ENCODE data around the gene HOXB5.

The HOXB5 gene

DNA sequence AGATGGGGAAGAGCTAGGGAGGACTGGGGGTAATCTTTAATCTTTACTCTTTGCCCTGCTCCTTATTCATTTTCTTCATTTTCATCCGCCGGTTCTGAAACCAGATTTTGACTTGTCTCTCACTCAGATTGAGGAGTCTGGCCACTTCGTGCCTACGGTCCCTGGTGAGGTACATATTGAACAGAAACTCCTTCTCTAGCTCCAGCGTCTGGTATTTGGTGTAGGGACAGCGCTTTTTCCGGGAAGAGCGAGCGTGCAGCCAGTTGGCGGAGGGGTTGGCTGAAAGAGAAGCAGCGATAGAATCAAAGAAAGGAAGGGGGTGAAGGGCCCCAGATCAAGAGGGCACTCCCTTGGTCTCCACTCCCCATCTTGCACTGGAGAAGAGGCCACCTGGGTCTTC, 29.3 kb upstream of the HOXB5 start:
- no peak overlapping the region for H3K4me3 ChIP-seq (ENCODE audit: low read depth, low read length)
- DNase-seq (ENCODE audit: low read depth) = no peak
- TF ChIP-seq MYC (IDR thresholded peaks at IDR 0.05; ENCODE audit: low read depth, low read length) = no peak
- TF ChIP-seq, protein P1, sequence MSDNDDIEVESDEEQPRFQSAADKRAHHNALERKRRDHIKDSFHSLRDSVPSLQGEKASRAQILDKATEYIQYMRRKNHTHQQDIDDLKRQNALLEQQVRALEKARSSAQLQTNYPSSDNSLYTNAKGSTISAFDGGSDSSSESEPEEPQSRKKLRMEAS (IDR thresholded peaks at IDR 0.05; ENCODE audit: low read depth, low read length) = no peak
- TF ChIP-seq, protein P2, sequence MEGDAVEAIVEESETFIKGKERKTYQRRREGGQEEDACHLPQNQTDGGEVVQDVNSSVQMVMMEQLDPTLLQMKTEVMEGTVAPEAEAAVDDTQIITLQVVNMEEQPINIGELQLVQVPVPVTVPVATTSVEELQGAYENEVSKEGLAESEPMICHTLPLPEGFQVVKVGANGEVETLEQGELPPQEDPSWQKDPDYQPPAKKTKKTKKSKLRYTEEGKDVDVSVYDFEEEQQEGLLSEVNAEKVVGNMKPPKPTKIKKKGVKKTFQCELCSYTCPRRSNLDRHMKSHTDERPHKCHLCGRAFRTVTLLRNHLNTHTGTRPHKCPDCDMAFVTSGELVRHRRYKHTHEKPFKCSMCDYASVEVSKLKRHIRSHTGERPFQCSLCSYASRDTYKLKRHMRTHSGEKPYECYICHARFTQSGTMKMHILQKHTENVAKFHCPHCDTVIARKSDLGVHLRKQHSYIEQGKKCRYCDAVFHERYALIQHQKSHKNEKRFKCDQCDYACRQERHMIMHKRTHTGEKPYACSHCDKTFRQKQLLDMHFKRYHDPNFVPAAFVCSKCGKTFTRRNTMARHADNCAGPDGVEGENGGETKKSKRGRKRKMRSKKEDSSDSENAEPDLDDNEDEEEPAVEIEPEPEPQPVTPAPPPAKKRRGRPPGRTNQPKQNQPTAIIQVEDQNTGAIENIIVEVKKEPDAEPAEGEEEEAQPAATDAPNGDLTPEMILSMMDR (IDR thresholded peaks at IDR 0.05; ENCODE audit: low read depth, low read length) = no peak
- no peak for TF ChIP-seq POLR2A (IDR thresholded peaks at IDR 0.05; ENCODE audit: extremely low read depth, insufficient read length)

DNA sequence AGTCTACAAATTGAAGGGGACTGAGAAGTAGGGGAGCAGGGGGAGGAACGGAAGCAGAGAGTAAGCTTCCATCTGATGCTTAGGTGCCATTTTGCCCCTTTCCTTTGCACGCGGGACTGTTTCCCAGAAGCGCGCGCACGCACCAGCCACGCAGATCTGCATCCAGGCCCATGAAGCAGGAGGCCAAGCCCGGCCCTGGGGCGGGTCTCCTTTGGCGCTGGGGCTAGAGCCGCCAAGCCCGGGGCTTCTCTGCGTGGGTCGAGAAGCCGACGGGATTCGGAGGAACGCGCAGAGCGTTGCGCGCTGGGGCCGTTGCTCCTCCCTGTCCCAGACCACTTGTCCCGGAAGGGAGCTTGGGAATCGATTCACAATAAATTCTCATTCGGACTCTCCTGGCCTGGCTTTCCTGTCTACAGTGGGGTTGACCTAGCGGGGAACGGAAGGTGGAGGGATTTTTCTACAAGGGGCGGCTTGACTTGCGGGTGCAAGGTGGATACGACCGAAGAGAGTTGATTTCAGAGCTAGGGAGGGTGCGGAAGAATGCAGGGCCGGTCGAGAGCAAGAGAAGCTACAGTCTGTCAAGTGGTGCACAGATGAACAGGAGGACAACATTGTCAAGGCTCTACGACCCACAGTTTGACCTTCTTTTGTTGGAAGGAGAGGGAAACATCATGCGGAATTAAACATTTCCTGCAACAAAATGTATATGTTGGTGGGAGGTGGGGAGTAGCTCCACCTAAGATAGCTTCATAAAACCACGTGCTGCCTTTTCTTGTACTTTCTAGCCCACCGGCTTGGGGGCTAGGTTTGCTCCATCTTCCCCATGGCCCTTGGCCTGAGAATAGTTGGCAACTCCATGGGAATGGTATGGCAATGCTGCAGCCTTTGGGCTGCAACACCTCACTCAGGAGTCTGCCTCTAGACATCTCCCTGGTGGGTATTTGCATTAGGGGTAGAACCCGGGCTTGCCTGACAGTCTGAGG, 28.1 kb upstream of the HOXB5 start:
- no peak overlapping the region for H3K4me3 ChIP-seq (ENCODE audit: low read depth, low read length)
- DNase-seq (ENCODE audit: low read depth) = no peak
- TF ChIP-seq, protein P2 (IDR thresholded peaks at IDR 0.05; ENCODE audit: low read depth, low read length) = no peak
- no peak for TF ChIP-seq MYC (IDR thresholded peaks at IDR 0.05; ENCODE audit: low read depth, low read length)
- no peak for TF ChIP-seq POLR2A (IDR thresholded peaks at IDR 0.05; ENCODE audit: extremely low read depth, insufficient read length)
- TF ChIP-seq, protein P1 (IDR thresholded peaks at IDR 0.05; ENCODE audit: low read depth, low read length) = no peak

DNA sequence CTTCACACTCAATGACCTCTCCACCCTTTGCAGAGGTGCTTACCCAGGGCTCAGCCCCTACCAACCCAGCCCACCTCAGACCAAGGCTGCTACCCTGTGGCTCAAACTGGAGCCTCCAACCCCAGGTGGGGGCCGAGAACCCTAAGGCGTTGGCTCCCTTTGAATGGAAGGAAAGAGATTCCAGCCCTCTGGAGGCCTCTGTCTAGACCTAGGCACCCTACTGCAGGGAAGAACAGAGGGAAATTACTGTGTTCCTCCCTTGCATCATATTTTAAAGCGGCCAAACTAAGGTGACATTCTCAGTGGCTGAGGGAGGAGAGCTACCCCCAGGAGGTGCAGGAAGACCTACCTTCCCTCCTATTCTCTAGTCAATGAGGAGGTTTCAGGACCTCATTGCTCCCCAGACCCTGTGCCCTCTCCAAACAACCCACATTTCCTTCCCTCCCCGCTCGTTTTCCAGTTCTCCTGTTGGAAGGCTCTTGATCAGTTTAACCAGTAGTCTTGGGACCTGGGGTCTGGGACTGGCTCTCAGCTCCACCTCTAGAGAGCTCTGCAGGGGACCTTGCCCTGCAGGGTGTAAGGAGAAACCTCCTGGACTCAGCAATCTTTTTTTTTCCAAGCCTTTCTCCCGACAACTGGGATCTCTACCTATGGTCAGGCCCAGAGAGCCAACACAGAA, 27.0 kb upstream of the HOXB5 start:
- no peak overlapping the region for H3K4me3 ChIP-seq (ENCODE audit: low read depth, low read length)

DNA sequence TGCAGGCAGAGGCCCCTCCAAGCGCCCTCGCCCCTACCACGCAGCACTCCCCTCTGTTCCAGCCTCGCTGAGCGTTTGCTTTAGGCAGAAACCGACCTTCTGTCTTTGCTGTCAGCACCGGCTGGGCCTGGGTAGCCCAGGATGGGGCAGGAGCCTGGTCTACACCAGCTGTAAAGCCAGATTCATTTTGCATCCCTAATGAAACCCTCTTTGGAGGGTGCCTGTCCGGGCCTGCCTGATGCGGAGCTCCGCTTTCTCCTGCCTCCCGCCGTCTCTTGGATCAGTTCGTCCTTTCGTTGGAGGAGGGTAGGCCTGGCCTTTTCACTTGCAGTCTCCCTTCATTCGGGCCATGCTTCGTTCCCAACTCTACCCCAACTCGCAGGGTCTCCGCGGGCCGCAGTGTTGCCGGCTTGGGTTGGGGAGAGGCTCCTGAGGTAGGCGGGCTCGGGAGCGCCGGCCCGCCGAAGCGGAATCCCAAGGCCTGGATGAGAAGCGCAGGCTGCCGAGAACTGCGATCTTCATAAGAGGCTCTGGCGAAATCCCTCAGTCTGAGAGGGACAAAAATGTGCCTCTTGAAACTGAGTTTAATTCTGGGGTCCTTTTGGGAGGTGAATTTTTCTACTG, 26.4 kb upstream of the HOXB5 start:
- no peak overlapping the region for H3K4me3 ChIP-seq (ENCODE audit: low read depth, low read length)
- TF ChIP-seq, protein P2 (IDR thresholded peaks at IDR 0.05; ENCODE audit: low read depth, low read length) = no peak
- no peak for TF ChIP-seq POLR2A (IDR thresholded peaks at IDR 0.05; ENCODE audit: extremely low read depth, insufficient read length)
- TF ChIP-seq, protein P1 (IDR thresholded peaks at IDR 0.05; ENCODE audit: low read depth, low read length) = no peak
- no peak for TF ChIP-seq MYC (IDR thresholded peaks at IDR 0.05; ENCODE audit: low read depth, low read length)
- no peak for DNase-seq (ENCODE audit: low read depth)

More for the DNA sequence above, 27.0 kb upstream of the HOXB5 start:
- no peak for DNase-seq (ENCODE audit: low read depth)
- TF ChIP-seq, protein P1 (IDR thresholded peaks at IDR 0.05; ENCODE audit: low read depth, low read length) = no peak
- TF ChIP-seq POLR2A (IDR thresholded peaks at IDR 0.05; ENCODE audit: extremely low read depth, insufficient read length) = no peak
- TF ChIP-seq MYC (IDR thresholded peaks at IDR 0.05; ENCODE audit: low read depth, low read length) = no peak
- TF ChIP-seq, protein P2 (IDR thresholded peaks at IDR 0.05; ENCODE audit: low read depth, low read length) = no peak

DNA sequence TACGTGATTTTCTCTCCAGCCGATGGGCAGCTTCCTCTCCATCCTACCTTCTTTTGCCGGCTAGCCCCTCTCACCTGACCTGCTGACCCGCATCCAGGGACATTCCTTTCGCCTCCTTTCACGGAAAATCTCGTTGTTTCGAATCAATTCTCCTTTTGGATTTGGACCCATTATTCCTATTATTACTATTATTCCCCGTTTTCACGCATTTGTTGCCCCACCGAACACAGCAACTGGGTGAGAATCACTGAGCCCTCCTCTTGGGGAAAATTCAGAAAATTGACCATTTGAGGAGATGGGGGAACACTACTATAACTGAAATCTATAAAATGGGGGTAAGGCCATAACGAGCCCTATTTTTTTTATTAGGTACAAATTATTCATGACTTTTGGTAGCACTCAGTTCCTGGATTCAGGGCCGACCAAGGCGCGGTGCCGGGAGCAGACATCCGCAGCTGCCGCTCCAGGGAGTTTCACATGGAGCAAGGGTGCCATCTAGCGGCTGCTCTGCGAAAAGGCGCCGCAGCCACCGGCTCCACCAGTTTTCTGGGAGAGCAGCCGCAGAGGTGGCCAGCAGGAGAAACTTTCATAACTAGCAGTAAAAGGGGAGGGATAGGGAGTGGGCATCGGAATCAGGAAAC, 24.8 kb upstream of the HOXB5 start:
- no peak overlapping the region for H3K4me3 ChIP-seq (ENCODE audit: low read depth, low read length)
- TF ChIP-seq, protein P1 (IDR thresholded peaks at IDR 0.05; ENCODE audit: low read depth, low read length) = peak; percentile 43; the same call in 1 of the 2 replicates
- TF ChIP-seq, protein P2 (IDR thresholded peaks at IDR 0.05; ENCODE audit: low read depth, low read length) = peak; percentile 84
- TF ChIP-seq POLR2A (IDR thresholded peaks at IDR 0.05; ENCODE audit: extremely low read depth, insufficient read length) (no peak), MYC (IDR thresholded peaks at IDR 0.05; ENCODE audit: low read depth, low read length) (peak; percentile 42; the same call in 1 of the 2 replicates)
- DNase-seq (ENCODE audit: low read depth) = peak; percentile 78

All from NB4 (cell line).